ENCODE data around the gene LRRC59.

- TF ChIP-seq, protein P1, sequence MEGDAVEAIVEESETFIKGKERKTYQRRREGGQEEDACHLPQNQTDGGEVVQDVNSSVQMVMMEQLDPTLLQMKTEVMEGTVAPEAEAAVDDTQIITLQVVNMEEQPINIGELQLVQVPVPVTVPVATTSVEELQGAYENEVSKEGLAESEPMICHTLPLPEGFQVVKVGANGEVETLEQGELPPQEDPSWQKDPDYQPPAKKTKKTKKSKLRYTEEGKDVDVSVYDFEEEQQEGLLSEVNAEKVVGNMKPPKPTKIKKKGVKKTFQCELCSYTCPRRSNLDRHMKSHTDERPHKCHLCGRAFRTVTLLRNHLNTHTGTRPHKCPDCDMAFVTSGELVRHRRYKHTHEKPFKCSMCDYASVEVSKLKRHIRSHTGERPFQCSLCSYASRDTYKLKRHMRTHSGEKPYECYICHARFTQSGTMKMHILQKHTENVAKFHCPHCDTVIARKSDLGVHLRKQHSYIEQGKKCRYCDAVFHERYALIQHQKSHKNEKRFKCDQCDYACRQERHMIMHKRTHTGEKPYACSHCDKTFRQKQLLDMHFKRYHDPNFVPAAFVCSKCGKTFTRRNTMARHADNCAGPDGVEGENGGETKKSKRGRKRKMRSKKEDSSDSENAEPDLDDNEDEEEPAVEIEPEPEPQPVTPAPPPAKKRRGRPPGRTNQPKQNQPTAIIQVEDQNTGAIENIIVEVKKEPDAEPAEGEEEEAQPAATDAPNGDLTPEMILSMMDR (IDR thresholded peaks at IDR 0.05; ENCODE audit: poor library complexity) = no peak
- TF ChIP-seq EZH2 (IDR thresholded peaks at IDR 0.05; ENCODE audit: borderline replicate concordance) = no peak
These were observed 36.7 kb downstream of the LRRC59 start for GRCh38 chr17:50360486-50361115.
